Duodenal mucosa (tissue), 2 donors: ENCODE measurements around the gene PDE6A.
"Not testable (repeated sequence)": the region's sequence is repeated elsewhere in the genome, so short reads cannot be mapped to it uniquely, and the experiment has no call there.

Source experiments
- H3K27ac ChIP-seq: one replicate; pipeline ENCODE4 v1.7.0; 2013; ENCODE audit warnings: low read depth, low read length
- H3K27me3 ChIP-seq, 2 donors: one replicate each; pipeline ENCODE4 v1.7.0; 2013; ENCODE audit warnings: low read length in 2 of 2, control low read depth in 1 of 2; ENCODE audit not compliant: insufficient read depth in 2 of 2, control insufficient read depth in 1 of 2
- H3K36me3 ChIP-seq, 2 donors: one replicate each; pipeline ENCODE4 v1.7.0; 2013; ENCODE audit warnings: low read length in 2 of 2, control low read depth in 1 of 2; ENCODE audit not compliant: insufficient read depth in 2 of 2, control insufficient read depth in 1 of 2
- H3K4me1 ChIP-seq, 2 donors: one replicate each; pipeline ENCODE4 v1.7.0; 2013; ENCODE audit warnings: low read length in 2 of 2, control low read depth in 1 of 2; ENCODE audit not compliant: insufficient read depth in 2 of 2, control insufficient read depth in 1 of 2
- H3K4me3 ChIP-seq, 2 donors: one replicate each; pipeline ENCODE4 v1.7.0; 2013; ENCODE audit warnings: low read length in 2 of 2, low read depth in 1 of 2
- H3K9ac ChIP-seq, 2 donors: one replicate each; pipeline ENCODE4 v1.7.0; 2013; ENCODE audit warnings: low read length in 2 of 2, low read depth in 1 of 2
- H3K9me3 ChIP-seq, 2 donors: one replicate each; pipeline ENCODE4 v1.7.0; 2013; ENCODE audit warnings: low read length in 2 of 2, control low read depth in 1 of 2; ENCODE audit not compliant: control insufficient read depth in 1 of 2

The PDE6A gene

DNA sequence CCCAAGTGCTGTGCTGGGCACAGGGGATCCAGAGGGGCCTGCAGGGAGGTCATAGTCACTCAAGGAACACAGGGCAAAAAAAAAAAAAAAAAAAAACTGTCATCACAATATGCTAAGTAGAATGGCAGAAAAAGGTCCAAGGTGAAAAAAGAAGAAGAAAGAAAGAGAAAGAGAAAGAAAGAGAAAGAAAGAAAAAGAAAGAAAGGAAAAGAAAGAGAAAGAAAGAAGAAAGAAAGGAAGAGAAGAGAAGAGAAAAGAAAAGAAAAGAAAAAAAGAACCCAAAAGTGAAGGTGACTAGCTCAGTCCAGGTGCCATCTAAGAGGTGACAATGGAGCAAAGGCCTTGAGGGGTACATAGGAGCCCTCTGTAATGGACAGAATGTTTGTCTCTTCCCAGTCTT lies 73.9 kb downstream of the PDE6A start:
- Histone ChIP-seq H3K27me3 (no peaks in the 10 kb centered on the region), H3K27ac (no peak overlapping the region), H3K4me3 (no peak overlapping the region), H3K9ac (no peak overlapping the region), H3K36me3 (no peaks in the 10 kb centered on the region), H3K4me1 (peaks cover 19 to 25% of the 10 kb centered on the region in 2 donors), H3K9me3 (no peaks in the 10 kb centered on the region)

DNA sequence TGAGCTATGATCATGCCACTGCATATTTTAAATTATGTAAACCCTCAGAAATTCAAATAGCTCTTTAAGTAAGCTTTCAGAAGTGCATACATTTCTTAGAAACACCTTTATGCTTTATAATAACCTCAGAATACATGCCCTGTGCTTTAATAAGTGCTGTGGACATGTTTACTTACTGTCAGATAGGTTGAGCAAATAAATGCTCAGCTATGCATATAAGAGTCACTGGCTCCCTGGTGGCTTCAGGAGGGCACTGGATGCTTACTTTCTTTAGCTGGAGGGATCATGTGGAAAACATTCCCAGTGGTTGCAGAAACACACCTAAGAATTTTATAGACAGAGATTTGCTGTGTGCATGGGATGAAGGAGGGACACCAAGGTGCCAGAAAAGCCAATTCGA lies 74.4 kb downstream of the PDE6A start:
- Histone ChIP-seq H3K4me1 (peaks cover 19 to 25% of the 10 kb centered on the region in 2 donors), H3K9ac (no peak overlapping the region), H3K4me3 (no peak overlapping the region), H3K27ac (no peak overlapping the region), H3K9me3 (no peaks in the 10 kb centered on the region), H3K36me3 (no peaks in the 10 kb centered on the region), H3K27me3 (no peaks in the 10 kb centered on the region)

DNA sequence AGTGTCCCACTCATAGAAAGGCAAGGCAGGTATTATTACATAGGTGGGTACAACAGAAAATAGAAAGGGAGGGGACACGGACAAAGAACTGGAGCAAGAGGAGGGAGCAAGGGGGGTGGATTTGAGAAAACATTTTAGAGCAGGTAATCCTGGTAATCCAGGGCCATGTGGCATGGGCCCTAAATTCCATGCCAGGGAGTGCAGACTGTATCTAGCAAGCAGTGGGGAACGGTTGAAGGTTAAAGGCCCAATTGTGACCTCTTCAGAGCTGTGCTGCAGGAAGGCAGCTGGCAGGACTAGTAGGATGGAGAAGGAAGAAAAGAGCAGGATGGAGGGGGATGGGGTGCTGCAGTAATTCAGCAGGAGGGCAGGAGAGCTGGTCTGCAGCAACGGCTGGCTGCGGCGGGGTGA lies 75.2 kb downstream of the PDE6A start:
- no peaks in the 10 kb centered on the region for H3K27me3 ChIP-seq
- no peaks in the 10 kb centered on the region for H3K36me3 ChIP-seq
- no peak overlapping the region for H3K27ac ChIP-seq
- H3K4me3 ChIP-seq, result no peak overlapping the region
- peak overlapping the region in 1 of 2 donors; percentile 1 for H3K9ac ChIP-seq
- peaks cover 19 to 25% of the 10 kb centered on the region in 2 donors for H3K4me1 ChIP-seq
- H3K9me3 ChIP-seq, result no peaks in the 10 kb centered on the region

DNA sequence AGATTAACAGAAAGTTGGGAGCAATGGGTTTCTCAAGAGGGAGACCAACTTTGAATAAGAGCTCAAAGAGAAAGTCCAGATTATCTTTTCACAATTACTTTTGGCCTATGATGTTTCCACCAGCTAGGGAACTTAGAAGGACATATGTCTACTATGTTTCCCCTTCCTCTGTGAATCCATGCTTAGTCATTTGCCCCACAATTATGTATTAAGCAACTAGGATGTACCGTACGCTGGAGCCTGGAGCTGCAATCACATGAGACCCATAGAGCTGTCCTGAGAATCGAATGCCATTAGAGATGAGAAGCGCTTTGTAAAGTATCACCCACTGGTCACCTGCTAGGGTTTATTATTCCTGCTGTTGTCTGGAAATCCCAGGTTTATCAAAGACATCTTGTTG lies 78.8 kb downstream of the PDE6A start:
- Histone ChIP-seq H3K36me3 (peaks cover 0 to 2% of the 10 kb centered on the region in 2 donors), H3K4me3 (no peak overlapping the region), H3K27ac (no peak overlapping the region), H3K27me3 (no peaks in the 10 kb centered on the region), H3K4me1 (peaks cover 7 to 12% of the 10 kb centered on the region in 2 donors), H3K9me3 (no peaks in the 10 kb centered on the region), H3K9ac (no peak overlapping the region)

DNA sequence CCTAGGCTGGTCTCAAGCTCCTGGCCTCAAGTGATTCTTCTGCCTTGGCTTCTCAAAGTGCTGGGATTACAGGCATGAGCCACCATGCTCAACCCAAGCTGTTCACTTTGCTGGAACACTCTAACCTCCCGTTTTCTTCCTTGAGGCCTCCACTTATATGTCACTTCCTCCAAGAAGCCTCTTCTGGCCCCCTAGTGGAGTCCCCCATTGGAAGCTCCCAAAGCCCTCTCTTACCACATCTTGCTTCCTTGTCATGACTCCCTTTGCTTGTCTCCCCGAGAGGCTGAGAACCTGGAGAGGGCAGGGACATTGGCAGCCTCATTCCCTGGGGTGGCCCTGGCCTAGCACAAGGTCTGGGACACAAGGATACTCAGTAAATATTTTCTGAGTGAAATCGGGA lies 80.8 kb downstream of the PDE6A start:
- H3K27ac ChIP-seq, result no peak overlapping the region
- H3K27me3 ChIP-seq, result no peaks in the 10 kb centered on the region
- H3K9ac ChIP-seq, result no peak overlapping the region
- no peak overlapping the region for H3K4me3 ChIP-seq
- no peaks in the 10 kb centered on the region for H3K4me1 ChIP-seq
- no peaks in the 10 kb centered on the region for H3K9me3 ChIP-seq
- H3K36me3 ChIP-seq, result peaks cover 0 to 2% of the 10 kb centered on the region in 2 donors

DNA sequence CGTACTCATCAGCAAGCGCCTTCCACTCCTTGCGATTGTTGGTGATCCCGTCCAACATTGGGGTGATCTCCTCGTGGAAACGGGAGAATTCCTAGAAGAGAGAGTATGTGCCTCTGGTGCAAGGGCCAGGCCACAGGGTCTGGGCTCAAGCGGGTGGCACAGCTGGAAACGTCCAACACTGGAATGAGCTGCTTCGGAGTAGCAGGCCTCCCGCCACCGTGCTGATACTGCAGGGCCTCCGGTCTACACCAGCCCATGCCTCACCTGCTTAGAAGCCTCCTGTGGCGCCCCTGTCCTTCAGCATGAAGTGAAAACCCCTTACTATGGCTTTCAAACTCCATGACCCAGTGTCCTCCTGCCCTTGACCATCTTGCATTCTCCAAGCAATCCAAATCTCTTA lies 81.4 kb downstream of the PDE6A start:
- Histone ChIP-seq H3K4me3 (no peak overlapping the region), H3K36me3 (peaks cover 0 to 2% of the 10 kb centered on the region in 2 donors), H3K27me3 (no peaks in the 10 kb centered on the region), H3K4me1 (no peaks in the 10 kb centered on the region), H3K9ac (no peak overlapping the region), H3K27ac (no peak overlapping the region), H3K9me3 (no peaks in the 10 kb centered on the region)

DNA sequence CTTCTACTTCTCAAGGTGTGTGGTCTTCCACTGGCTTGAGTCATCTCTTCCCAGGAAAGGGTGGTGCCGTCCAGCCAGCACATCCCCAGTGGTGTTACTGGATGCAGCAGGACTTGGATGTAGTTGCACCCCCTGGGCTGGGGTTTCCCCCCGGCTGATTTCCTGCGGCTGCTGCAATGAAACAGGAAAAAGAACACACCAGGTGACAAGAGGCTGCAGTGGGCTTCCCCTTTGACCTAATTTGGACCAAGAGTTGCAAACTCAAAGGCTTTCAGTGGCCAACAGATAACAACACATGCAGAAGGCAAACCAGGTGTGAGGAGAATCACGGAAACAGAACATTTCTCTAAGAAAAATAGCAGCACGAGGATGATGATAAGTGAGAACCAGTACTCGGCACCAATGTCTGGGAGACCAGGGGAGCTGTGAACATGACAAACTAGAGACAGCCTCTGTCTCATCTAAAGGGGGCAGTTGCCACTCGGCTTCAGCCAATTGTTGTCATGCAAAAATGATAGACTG lies 83.7 kb downstream of the PDE6A start:
- peaks cover 5 to 10% of the 10 kb centered on the region in 2 donors for H3K4me1 ChIP-seq
- no peak overlapping the region for H3K4me3 ChIP-seq
- peaks cover 0 to 2% of the 10 kb centered on the region in 2 donors for H3K36me3 ChIP-seq
- no peak overlapping the region for H3K27ac ChIP-seq
- H3K27me3 ChIP-seq, result no peaks in the 10 kb centered on the region
- H3K9me3 ChIP-seq, result no peaks in the 10 kb centered on the region
- H3K9ac ChIP-seq, result no peak overlapping the region

DNA sequence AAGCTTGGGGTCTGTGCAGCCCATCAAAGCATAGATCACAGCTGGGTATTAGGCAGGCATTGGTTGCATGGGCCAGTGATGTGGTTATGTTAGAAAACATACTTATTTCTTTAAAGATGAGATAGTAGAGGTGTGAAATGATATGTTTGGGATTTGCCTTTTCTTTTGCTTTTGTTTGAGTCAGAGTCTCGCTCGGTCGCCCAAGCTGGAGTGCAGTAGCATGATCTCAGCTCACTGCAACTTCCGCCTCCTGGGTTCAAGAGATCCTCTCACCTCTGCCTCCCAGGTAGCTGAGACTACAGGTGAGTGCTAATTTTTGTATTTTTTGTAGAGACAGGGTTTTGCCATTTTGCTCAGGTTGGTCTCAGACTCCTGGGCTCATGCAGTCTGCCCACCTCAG lies 84.8 kb downstream of the PDE6A start:
- no peaks in the 10 kb centered on the region for H3K9me3 ChIP-seq
- H3K36me3 ChIP-seq, result peaks cover 0 to 2% of the 10 kb centered on the region in 2 donors
- no peaks in the 10 kb centered on the region for H3K27me3 ChIP-seq
- H3K27ac ChIP-seq, result no peak overlapping the region
- no peak overlapping the region for H3K4me3 ChIP-seq
- peaks cover 5 to 10% of the 10 kb centered on the region in 2 donors for H3K4me1 ChIP-seq
- no peak overlapping the region for H3K9ac ChIP-seq

DNA sequence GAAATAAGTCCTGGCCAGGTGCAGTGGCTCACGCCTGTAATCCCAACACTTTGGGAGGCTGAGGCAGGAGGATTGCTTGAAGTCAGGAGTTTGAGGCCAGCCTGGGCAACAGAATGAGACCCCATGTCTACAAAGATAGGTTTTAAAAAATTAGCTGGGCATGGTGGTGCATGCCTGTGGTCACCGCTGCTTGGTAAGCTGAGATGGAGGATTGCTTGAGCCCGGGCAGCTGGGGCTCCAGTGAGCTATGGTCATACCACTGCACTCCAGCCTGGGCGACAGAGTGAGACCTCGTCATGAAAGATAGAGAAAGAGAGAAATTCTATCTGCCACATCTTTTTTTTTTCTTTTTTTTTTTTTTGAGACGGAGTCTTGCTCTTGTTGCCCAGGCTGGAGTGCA lies 86.1 kb downstream of the PDE6A start:
- peaks cover 5 to 10% of the 10 kb centered on the region in 2 donors for H3K4me1 ChIP-seq
- H3K27ac ChIP-seq, H3K9ac ChIP-seq, H3K4me3 ChIP-seq, H3K27me3 ChIP-seq, H3K36me3 ChIP-seq, H3K9me3 ChIP-seq: not testable (repeated sequence)

DNA sequence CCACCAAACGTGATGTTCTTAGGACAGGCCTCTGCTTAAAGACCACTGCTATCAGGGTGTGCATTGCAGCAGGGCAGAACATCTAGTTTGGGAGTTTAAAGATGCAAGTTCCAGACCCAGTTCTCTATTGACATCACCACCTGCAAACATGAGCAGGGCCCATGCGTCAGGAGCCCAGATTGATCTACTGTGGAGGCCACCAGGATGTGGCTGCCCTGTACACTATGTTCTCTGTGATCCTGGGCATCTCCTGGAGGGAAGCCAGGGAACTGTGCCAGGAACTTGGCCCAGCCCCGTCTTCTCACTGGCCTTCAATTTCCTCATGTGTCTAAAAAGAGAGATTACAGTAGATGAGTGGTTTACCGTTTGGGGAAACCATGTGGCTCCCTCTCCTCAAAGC lies 87.1 kb downstream of the PDE6A start:
- Histone ChIP-seq H3K36me3 (peaks cover 0 to 3% of the 10 kb centered on the region in 2 donors), H3K27ac (no peak overlapping the region), H3K4me3 (no peak overlapping the region), H3K9me3 (no peaks in the 10 kb centered on the region), H3K9ac (no peak overlapping the region), H3K4me1 (peaks cover 5 to 10% of the 10 kb centered on the region in 2 donors), H3K27me3 (no peaks in the 10 kb centered on the region)

DNA sequence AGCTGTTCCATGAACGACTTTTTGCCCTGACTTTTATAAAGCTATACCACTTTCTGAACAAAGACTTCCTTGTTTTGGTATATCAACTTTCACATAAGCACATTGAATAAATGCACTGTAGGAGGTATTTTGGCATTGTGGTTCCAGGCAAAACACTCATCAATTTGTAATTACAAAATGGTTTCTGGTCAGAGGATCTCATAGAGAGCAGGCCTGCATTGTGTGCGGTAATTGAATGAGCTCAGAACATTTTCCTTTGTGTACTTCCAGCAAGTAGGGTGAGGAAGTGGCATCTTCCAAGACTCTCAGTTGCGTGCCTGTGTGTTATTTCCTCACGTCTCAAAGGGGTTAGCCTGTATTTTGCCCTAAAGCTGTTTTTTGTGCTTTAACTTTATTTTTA lies 89.2 kb downstream of the PDE6A start:
- Histone ChIP-seq H3K27ac (no peak overlapping the region), H3K4me1 (peaks cover 5 to 10% of the 10 kb centered on the region in 2 donors), H3K36me3 (peaks cover 0 to 13% of the 10 kb centered on the region in 2 donors), H3K27me3 (no peaks in the 10 kb centered on the region), H3K9me3 (no peaks in the 10 kb centered on the region), H3K9ac (no peak overlapping the region), H3K4me3 (no peak overlapping the region)
